ENCODE results near the gene HUS1B. TPM values are rescaled to one million over a fixed set of nuclear protein-coding genes. Genes with fewer than 3 reads are reported as not detected.

HUS1B gene
- total and polyA plus RNA-seq, 2 of the 13 experiments (the other 11 are each of a cell fraction or from before 2014, with no cell fraction given), result 0.18 to 0.40 TPM

DNA sequence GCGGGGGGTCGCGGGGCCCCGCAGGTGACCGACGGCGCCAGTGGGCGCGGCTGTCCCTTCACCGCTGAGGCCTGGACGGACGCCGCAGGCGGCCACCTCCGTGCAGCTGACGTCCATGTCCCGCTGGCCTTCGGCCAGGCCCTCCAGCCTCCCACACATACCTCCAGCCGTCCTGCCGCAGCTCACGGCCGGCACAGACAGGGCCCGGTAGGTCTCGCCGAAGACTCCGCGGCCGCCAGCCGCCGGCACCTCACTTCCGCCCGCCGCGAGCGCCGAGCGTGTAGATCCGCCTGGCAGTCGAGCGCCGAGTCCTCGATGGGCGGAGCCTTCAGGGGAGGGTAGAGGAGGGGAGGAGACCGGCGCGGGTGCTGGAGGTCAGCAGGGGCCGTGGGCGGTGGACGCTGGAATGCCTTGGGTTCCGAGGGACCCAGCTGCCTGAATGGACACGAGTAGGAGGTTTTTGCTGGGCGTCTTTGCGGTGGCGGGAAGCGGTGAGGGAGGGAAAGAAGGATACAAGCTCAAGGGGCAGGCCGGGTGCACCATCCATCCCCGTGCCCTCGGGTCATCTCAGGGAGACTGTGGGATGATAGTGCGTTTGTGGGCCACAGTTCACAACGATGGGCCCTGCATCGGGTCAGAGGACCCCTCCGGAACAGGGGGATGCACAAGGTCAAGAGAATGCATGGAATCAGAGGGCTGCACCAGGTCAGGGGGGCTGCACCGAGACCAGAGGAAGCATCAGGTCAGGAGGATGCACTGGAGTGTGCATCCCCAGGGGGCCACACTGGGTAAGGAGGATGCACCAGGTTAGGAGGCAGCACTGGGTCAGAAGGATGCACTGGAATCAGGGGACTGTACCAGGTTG, 36.2 kb upstream of the HUS1B start, which contains the start of gene EXOC2 (continued):
- no peak for TF ChIP-seq FOXM1 (CRISPR knock-in tag; IDR thresholded peaks at IDR 0.05)
- TF ChIP-seq ZNF776 (CRISPR knock-in tag; IDR thresholded peaks at IDR 0.05), result peak; percentile 98
- TF ChIP-seq, protein P1, sequence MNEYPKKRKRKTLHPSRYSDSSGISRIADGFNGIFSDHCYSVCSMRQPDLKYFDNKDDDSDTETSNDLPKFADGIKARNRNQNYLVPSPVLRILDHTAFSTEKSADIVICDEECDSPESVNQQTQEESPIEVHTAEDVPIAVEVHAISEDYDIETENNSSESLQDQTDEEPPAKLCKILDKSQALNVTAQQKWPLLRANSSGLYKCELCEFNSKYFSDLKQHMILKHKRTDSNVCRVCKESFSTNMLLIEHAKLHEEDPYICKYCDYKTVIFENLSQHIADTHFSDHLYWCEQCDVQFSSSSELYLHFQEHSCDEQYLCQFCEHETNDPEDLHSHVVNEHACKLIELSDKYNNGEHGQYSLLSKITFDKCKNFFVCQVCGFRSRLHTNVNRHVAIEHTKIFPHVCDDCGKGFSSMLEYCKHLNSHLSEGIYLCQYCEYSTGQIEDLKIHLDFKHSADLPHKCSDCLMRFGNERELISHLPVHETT (CRISPR knock-in tag; conservative IDR thresholded peaks at IDR 0.05), result peak; percentile 89
- peak; percentile 74; the same call in 1 of the 2 replicates for TF ChIP-seq ARHGAP35 (CRISPR knock-in tag; IDR thresholded peaks at IDR 0.05; ENCODE audit: borderline replicate concordance)
- peak; percentile 82 for TF ChIP-seq HMG20B (CRISPR knock-in tag; conservative IDR thresholded peaks at IDR 0.05)
- TF ChIP-seq ZSCAN31 (CRISPR knock-in tag; IDR thresholded peaks at IDR 0.05; ENCODE audit: low read depth), result peak; percentile 92; the same call in 1 of the 2 replicates
- TF ChIP-seq FOXA1 (IDR thresholded peaks at IDR 0.05), result no peak
- TF ChIP-seq FOXA1 (CRISPR knock-in tag; IDR thresholded peaks at IDR 0.05), result peak; percentile 77
- TF ChIP-seq ZNF678 (CRISPR knock-in tag; IDR thresholded peaks at IDR 0.05), result no peak
- TF ChIP-seq TBL1XR1 (IDR thresholded peaks at IDR 0.05; ENCODE audit: borderline replicate concordance, low read length, partially characterized antibody), result peak; percentile 49
- TF ChIP-seq CHD2 (IDR thresholded peaks at IDR 0.05; ENCODE audit: low read depth, low read length), result peak; percentile 62; the same call in 1 of the 2 replicates
- no peak for TF ChIP-seq ZNF816 (CRISPR knock-in tag; IDR thresholded peaks at IDR 0.05; ENCODE audit: borderline replicate concordance)
- TF ChIP-seq ZNF484 (CRISPR knock-in tag; IDR thresholded peaks at IDR 0.05; ENCODE audit: borderline replicate concordance, low read depth), result no peak
- TF ChIP-seq, protein P2, sequence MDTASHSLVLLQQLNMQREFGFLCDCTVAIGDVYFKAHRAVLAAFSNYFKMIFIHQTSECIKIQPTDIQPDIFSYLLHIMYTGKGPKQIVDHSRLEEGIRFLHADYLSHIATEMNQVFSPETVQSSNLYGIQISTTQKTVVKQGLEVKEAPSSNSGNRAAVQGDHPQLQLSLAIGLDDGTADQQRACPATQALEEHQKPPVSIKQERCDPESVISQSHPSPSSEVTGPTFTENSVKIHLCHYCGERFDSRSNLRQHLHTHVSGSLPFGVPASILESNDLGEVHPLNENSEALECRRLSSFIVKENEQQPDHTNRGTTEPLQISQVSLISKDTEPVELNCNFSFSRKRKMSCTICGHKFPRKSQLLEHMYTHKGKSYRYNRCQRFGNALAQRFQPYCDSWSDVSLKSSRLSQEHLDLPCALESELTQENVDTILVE (CRISPR knock-in tag; IDR thresholded peaks at IDR 0.05), result peak; percentile 95
- no peak for TF ChIP-seq NPAS2 (CRISPR knock-in tag; IDR thresholded peaks at IDR 0.05; ENCODE audit: borderline replicate concordance)
- TF ChIP-seq ZNF317 (CRISPR knock-in tag; IDR thresholded peaks at IDR 0.05), result peak; percentile 84
- TF ChIP-seq U2AF1 (optimal IDR thresholded peaks at IDR 0.05; ENCODE audit: low read depth, low read length), result no peak
- TF ChIP-seq TP53 (CRISPR knock-in tag; conservative IDR thresholded peaks at IDR 0.05), result 0 out of 2 replicates have a peak, but pooled peaks have one; percentile 71
- TF ChIP-seq HNRNPL (IDR thresholded peaks at IDR 0.05; ENCODE audit: low read depth, low read length), result 0 out of 2 replicates have a peak, but pooled peaks have one; percentile 59
- TF ChIP-seq, protein P3, sequence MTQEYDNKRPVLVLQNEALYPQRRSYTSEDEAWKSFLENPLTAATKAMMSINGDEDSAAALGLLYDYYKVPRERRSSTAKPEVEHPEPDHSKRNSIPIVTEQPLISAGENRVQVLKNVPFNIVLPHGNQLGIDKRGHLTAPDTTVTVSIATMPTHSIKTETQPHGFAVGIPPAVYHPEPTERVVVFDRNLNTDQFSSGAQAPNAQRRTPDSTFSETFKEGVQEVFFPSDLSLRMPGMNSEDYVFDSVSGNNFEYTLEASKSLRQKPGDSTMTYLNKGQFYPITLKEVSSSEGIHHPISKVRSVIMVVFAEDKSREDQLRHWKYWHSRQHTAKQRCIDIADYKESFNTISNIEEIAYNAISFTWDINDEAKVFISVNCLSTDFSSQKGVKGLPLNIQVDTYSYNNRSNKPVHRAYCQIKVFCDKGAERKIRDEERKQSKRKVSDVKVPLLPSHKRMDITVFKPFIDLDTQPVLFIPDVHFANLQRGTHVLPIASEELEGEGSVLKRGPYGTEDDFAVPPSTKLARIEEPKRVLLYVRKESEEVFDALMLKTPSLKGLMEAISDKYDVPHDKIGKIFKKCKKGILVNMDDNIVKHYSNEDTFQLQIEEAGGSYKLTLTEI (CRISPR knock-in tag; conservative IDR thresholded peaks at IDR 0.05), result no peak
- TF ChIP-seq, protein P4, sequence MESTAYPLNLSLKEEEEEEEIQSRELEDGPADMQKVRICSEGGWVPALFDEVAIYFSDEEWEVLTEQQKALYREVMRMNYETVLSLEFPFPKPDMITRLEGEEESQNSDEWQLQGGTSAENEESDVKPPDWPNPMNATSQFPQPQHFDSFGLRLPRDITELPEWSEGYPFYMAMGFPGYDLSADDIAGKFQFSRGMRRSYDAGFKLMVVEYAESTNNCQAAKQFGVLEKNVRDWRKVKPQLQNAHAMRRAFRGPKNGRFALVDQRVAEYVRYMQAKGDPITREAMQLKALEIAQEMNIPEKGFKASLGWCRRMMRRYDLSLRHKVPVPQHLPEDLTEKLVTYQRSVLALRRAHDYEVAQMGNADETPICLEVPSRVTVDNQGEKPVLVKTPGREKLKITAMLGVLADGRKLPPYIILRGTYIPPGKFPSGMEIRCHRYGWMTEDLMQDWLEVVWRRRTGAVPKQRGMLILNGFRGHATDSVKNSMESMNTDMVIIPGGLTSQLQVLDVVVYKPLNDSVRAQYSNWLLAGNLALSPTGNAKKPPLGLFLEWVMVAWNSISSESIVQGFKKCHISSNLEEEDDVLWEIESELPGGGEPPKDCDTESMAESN (CRISPR knock-in tag; conservative IDR thresholded peaks at IDR 0.05), result peak; percentile 96
- TF ChIP-seq ARNT2 (CRISPR knock-in tag; IDR thresholded peaks at IDR 0.05; ENCODE audit: low read depth), result peak; percentile 90; the same call in 1 of the 2 replicates
- peak; percentile 95 for TF ChIP-seq NFKBIZ (CRISPR knock-in tag; IDR thresholded peaks at IDR 0.05)
- peak; percentile 79 for TF ChIP-seq HCFC1 (IDR thresholded peaks at IDR 0.05; ENCODE audit: low read depth, low read length)
- peak; percentile 86 for TF ChIP-seq ZNF768 (CRISPR knock-in tag; IDR thresholded peaks at IDR 0.05)
